Measurements from ENCODE around the gene CRIP2.

Gene CRIP2

DNA sequence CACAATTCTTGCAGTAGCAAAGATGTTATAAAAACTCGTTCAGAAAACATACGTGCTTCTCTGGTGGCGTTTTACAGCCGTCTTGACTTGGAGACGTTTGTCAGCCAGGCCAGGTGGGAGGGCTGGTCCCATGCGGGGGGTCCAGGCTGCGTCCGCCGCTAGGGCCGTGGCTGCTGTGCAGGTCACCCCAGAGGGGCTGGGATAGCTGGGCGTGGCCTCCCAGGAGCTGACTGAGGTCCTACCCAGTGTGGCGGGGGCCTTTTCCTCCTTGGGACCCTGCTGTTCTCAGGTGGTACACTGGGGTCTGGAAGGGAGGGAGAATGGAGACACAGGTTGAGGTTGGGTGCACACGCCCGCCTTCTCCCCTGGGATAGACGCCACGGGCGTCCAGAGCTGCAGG is 29.8 kb upstream of the CRIP2 start:
- no peak for DNase-seq (ENCODE audit: low read depth in 2 of 2)

DNA sequence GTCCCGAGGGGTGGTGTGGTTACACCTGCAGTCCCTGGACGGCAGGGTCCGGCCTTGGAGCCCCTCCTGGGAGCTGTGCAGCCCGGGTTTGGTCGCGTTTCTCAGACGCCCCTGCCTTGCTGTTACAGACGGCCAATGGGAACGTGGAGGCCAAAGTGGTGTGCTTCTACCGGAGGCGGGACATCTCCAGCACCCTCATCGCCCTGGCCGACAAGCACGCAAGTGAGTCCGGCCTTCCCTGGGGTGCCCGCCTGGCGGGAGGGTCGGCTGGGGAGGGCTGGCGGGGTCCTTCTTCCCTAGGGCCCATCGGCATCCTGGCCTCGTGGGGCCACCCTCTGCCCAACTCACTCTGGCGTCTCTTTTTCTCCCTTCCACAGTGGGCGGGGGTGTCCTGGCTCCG is 29.3 kb upstream of the CRIP2 start:
- no peak for DNase-seq (ENCODE audit: low read depth in 2 of 2)

GRCh38 chr14:105445901-105446845 is 28.4 kb upstream of the CRIP2 start:
- no peak for DNase-seq (ENCODE audit: low read depth in 2 of 2)

- no peak for DNase-seq (ENCODE audit: low read depth in 2 of 2)
Measured at GRCh38 chr14:105446971-105447370, 27.6 kb upstream of the CRIP2 start.

DNA sequence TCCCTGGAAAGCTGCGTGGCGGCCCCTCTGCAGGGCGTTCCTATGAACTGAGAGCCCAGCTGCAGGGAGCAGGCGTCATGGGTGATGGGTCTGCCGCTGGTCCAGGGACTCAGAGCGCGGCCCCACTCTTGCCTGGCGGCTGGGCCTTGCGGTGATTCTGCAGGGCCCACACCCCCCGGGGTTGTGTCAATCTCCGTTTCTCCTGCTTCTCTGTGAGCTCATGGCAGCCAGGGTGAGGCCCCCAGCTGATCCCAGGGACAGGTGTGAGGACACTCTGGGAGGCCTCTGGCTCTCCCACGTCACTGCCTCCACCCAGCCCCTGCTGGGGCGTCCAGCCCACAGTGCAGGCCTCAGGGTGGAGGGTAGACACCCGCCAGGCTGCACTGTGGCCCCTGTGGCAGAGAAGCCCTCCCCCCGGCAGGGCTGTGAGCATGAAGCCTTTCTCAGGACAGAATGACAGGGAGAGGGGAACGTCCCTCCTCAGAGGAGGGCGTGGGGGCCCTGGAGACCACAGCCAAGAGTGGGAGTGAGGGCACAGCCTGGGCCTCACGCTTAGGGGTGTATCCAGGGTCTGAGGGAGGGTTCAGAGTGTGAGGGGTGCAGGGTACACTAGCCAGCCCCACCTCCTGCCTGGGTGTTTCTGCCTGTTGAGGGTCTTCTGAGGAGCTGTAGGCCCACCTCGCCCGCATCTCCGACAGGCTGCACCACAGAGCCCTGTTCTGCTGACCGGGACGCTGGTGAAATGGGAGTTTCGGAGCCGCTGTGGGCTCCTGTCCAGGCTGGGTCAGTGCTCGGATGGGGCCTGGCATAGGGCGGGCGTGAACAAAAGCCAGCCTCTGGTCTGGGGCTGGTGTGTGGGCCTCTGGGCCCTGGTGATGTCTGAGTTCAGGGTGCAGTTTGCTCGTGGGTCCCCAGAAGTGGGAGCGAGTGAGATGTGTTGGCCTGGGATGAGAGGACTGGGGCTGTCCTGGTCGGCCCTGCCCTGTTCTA is 26.7 kb upstream of the CRIP2 start:
- no peak for DNase-seq (ENCODE audit: low read depth in 2 of 2)

- peak; percentile 55 to 56 for DNase-seq (ENCODE audit: low read depth in 2 of 2)
Measured at GRCh38 chr14:105448706-105449111, 25.9 kb upstream of the CRIP2 start.

- DNase-seq (ENCODE audit: low read depth in 2 of 2) = no peak
Measured at GRCh38 chr14:105449276-105450122, 25.1 kb upstream of the CRIP2 start.

- DNase-seq (ENCODE audit: low read depth in 2 of 2) = no peak
Measured at GRCh38 chr14:105450123-105450505, 24.5 kb upstream of the CRIP2 start.

DNA sequence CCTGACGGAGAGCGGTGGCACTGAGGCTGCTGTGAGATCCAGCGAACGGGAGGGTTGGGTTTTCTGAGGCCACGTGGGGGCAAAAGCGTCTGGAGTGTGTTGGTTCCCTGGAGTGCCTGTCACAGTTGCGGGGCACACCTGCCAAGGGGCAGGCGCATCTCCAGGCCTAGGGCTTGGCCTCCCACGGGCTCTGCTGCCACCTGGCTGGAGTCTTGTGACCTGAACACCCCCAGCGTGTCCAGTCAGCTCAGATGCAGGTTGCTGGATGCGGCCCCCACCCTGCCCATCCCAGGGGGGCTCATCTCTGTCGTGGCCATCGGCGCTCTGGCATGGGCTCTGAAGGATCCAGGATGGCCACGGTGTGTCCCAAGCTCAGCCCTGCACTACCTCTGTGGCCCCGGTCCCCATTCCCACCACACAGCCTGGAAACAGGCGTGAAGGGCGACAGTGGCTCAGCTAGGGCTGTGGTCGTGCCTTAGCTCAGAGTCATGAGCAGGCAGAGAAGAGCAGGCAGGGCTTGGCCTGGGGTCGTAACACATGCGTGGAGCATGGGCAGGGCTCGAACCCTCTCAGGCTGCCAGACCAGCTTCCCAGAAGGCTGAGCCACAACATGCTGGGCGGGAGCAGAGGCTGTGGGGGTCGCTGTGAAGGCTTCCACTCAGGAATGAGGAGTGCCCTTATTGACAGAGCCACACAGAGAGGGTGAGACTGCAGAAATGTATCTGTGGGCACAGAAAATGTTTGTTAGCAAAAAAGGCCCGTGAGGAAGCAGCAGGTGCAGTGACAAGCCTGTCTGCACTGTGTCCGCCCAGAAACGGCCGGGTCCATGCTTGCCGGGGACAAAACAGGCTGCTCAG is 23.5 kb upstream of the CRIP2 start:
- no peak for DNase-seq (ENCODE audit: low read depth in 2 of 2)

DNA sequence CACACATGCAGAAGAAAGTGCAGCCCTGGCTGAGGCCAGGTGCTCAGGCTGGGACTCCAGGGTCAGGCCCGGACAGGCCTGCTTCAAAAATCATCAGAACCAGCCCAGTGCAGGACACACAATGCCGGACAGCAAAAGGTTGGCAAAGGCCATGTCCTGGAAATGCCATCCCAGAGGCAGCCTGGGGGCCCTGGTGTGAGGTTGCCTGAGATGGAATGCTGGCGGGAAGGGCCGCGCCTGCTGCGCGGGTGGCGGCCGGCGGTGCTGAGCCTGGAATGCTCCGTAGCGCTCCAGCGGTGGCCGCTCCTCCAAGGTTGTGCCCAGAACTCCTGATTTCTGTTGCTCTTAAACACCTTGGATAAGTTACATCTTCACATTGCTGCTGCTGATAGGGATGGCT is 21.7 kb upstream of the CRIP2 start:
- DNase-seq (ENCODE audit: low read depth in 2 of 2) = no peak

GRCh38 chr14:105453847-105454246 is 20.8 kb upstream of the CRIP2 start:
- no peak for DNase-seq (ENCODE audit: low read depth in 2 of 2)

- DNase-seq (ENCODE audit: low read depth in 2 of 2) = no peak
Measured at GRCh38 chr14:105455086-105455640, 19.5 kb upstream of the CRIP2 start.

- no peak for DNase-seq (ENCODE audit: low read depth in 2 of 2)
Measured at GRCh38 chr14:105455766-105456660, 18.6 kb upstream of the CRIP2 start.

- no peak for DNase-seq (ENCODE audit: low read depth in 2 of 2)
Measured at GRCh38 chr14:105456736-105457617, 17.6 kb upstream of the CRIP2 start.

DNA sequence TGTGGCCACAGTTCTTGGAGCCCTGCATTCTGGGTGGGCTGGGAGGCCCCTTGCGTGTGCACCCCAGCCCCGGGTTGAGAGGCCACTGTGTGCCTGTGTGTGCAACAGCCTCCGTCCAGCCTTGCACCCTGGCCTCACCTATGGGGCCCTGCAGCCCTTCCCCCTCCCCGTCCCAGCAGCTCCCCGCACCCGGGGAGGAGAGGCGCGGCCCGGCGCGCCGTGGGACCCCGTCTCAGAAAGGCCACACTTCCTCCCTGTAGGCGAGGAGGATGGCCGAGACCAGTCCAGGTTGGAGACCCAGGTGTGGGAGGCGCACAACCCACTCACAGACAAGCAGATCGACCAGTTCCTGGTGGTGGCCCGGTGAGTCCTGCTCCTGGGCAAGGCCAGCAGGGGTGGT is 16.6 kb upstream of the CRIP2 start:
- no peak for DNase-seq (ENCODE audit: low read depth in 2 of 2)

DNA sequence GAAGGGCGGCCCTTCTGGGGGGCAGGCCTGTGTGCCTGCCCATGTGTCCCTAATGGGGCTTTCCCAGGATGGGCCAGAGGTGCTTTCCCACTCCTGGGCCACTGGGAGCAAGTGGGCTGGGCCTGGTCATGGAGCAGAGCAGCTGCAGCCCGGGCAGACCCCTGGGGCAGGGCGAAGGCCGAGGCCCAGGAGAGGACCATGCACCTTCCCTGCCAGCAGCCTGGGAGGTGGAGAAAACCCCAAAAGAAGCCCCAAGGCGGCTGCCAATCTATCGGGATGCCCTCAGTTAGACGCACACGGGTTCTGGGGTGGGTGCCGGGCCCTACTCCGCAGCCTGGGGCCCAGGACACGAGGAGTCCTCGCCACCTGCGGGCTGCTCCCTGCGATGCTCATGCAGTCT is 16.1 kb upstream of the CRIP2 start:
- no peak for DNase-seq (ENCODE audit: low read depth in 2 of 2)

DNA sequence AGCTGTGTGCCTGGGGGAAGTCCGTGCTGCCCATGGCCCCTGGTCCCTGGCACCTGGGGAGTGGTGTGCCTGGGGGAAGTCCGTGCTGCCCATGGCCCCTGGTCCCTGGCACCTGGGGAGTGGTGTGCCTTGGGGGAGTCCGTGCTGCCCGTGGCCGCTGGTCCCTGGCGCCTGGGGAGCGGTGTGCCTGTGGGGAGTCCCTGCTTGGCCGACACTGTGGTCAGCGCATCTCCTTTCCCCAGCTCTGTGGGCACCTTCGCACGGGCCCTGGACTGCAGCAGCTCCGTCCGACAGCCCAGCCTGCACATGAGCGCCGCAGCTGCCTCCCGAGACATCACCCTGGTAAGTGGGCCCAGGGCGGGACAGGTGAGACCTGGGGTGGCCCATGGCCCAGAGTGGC is 14.5 kb upstream of the CRIP2 start:
- DNase-seq (ENCODE audit: low read depth in 2 of 2) = no peak

- DNase-seq (ENCODE audit: low read depth in 2 of 2) = no peak
Measured at GRCh38 chr14:105460616-105461015, 14.0 kb upstream of the CRIP2 start.

All from stimulated activated CD4-positive, alpha-beta T cell treated with anti-CD3 and anti-CD28 coated beads, Interleukin-1b, Interleukin-23, amount 100 ng/mL, for 4 hours (primary cell).